Stimulated activated CD8-positive, alpha-beta memory T cell treated with anti-CD3 and anti-CD28 coated beads, Interleukin-7, amount 100 ng/mL, for 1 hour (primary cell): ENCODE measurements around the gene ZNF24.

Experiments
- DNase-seq, 2 donors: peaks; one replicate each; pipeline ENCODE4 v3.0.0-alpha.2; 2020; ENCODE audit warnings: low read depth in 2 of 2

Gene ZNF24

DNA sequence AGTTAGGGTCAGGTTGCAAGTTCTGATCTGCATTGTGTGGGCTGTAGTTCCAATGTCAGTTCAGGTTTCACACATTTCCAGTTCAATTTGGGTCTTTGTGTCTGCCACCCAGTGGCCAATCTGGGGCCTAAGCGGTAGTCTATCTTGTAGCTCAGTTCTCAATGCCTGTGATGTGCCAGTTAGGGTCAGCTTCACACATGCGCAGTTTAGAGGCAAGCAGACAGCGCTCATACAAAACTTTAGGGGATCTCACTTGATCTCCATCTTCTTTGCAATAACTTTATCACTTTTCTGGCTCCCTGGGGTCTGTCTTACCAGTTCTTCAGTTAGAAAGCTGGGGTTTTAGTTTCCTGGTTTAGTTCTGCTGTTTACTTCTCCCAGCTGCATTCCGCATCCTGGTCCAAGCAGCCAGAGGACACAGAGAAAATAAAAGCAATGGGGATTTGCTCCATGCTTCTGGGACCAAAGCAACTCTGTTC is 11.0 kb upstream of the ZNF24 start:
- peak; percentile 22 to 25 for DNase-seq

DNA sequence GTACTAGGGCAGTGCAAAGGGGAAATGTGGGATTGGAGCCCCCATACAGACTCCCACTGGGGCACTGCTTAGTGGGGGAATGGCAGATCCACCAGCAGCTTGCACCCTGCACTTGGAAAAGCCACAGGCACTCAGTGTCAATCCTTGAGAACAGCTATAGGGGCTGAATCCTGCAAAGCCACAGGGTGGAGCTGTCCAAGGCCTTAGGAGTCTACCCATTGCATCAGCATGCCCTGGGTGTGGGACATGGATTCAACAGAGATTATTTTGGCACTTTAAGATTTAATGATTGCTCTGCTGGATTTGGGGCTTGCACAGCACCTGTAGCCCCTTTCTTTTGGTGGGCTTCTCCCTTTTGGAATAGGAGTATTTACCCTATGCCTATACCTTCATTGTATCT is 8.6 kb upstream of the ZNF24 start:
- DNase-seq = no peak

DNA sequence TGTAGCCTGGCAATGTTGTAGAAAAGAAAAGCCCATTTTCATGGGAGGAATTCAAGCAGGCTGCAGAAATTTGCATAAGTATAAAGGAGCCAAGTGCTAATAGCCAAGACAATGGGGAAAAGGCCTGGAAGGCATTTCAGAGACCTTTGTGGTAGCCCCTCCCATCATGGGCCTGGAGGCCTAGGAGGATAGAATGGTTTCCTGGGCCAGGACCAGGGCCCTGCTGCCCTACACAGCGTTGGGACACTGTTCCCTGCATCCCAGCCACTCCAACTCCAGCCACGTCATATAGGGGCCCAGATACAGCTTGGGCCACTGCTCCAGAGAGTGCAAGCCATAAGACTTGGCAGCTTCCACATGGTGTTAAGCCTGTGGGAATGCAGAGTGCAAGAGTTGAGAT is 8.1 kb upstream of the ZNF24 start:
- DNase-seq = no peak

GRCh38 chr18:35348001-35348400 is 3.8 kb upstream of the ZNF24 start:
- DNase-seq = no peak

DNA sequence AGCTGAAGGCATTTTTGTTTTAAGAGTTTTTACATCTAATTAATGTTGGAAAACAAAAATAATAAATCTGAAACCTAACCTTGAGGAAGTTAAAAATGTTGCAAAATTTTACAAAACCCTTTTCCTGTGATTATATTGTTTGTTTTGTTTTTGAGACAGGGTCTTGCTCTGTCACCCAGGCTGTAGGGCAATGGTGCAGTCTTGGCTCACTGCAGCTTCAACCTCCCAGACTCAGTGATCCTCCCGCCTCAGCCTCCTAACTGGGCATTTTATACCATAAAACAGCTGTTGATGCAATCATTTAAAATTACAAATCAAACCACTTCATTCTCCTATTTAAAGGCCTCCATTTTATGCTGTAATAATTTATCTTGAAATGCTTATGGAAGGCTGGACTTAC is 1.7 kb upstream of the ZNF24 start:
- no peak for DNase-seq

- no peak for DNase-seq
Observed at GRCh38 chr18:35345460-35345921, 1.3 kb upstream of the ZNF24 start.

GRCh38 chr18:35344736-35345459 is 678 bp upstream of the ZNF24 start:
- no peak for DNase-seq

GRCh38 chr18:35343488-35343935 is 708 bp downstream of the ZNF24 start:
- DNase-seq = no peak

GRCh38 chr18:35337286-35337685 is 6.9 kb downstream of the ZNF24 start:
- DNase-seq = no peak

GRCh38 chr18:35335866-35336265 is 8.4 kb downstream of the ZNF24 start:
- no peak for DNase-seq

DNA sequence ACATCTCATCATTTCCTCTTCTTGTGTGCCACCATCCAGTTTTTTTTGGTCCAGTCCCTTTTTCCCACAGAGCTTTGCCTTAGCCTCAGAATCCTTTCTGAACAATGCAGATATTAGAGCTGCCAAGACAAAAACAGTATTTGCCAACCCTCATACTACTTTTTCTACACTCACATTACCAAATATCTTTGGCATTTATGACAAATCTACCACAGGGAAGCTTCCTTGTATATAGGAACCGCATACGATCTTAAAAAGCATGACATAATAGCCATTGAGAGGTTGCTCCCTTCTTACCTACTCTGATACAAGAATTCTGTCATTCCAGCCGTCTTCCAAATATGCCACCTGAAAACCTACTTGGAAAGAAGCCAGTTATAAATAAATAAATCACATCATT is 9.4 kb downstream of the ZNF24 start:
- no peak for DNase-seq

DNA sequence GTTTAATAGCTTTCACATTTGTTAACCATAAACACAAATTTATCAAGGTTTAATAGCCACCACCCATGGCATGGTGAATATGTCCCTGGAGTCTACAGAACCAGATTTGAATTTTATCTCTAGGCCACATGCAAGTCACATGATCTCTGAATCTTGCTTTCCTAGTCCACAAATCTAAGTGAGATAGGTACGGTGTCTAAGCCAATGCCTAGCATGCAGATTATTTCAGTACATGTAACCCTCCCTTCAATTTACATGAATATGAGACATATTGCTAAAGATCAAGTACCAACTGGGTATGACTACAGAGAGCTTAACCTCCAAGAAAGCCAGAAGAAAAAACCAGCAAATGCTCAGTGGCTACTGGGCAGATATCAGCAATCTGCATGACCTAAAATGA is 10.0 kb downstream of the ZNF24 start:
- DNase-seq = no peak

DNA sequence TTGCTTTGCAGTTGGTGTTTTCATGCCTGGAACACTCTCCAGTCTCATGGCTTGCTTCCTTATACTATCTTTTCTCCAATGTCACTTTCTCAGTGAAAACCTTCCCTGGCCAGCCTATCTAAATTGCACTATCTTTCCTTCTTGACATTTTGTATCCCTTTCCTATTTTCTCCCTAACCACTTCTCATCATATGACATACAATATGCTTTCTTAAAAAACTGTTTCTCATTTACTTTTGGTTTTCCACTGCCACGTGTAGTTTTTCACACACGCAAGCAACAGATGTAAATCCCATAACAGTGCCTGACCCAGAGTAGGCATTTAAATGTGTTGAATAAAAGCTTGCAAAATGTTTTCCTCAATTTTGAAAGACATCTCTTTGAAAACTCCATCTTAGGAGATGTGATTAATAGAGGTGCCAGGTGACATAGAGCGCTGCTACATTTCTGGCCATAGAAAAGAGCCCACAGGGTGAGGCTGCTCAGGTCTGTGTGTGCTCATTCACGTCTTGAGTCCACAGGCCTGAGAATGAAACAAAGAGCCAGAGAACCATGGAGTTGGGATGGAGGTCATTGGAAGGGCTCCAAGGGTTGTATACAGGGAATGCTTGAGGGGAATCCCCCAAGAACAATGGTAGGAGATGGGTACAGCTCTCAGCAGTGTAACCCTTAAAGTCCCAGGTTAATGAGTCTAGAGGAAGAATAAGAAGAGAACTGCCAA is 12.7 kb downstream of the ZNF24 start:
- no peak for DNase-seq

GRCh38 chr18:35328868-35329267 is 15.4 kb downstream of the ZNF24 start:
- no peak for DNase-seq

- DNase-seq = no peak
Observed at GRCh38 chr18:35326695-35327387, 17.4 kb downstream of the ZNF24 start.

DNA sequence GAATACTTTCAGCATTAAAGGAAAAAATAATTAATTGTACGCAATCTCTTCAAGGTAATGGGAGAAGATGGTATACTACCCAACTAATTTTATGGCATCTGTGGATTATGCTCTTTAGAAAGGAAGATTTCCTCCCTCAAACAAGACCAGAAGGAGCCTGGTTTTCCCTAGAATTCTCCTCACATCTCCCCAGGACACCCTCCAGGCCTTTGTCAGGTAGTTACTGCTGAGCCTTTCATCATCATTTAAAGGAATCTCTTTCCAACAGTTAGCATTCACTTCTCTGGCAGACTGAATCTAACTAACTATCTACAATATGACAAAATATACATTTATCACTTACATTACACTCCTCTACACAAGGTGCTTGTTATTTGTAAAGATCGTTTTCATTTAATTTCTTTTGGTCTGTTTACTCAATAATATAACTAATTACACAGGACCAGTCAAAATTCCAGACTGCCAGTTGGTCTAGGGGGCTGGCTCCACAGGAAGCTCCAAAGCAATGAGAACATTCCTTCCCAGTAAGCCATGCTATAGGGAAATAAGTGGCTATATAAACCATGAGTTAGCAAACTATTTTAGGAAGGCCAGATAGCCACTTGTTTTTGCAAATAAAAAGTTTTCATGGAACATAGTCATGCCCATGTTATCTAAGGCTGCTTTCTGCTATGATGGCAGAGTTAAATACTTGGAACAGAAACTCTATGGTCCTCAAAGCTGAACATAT is 19.1 kb downstream of the ZNF24 start:
- no peak for DNase-seq

DNA sequence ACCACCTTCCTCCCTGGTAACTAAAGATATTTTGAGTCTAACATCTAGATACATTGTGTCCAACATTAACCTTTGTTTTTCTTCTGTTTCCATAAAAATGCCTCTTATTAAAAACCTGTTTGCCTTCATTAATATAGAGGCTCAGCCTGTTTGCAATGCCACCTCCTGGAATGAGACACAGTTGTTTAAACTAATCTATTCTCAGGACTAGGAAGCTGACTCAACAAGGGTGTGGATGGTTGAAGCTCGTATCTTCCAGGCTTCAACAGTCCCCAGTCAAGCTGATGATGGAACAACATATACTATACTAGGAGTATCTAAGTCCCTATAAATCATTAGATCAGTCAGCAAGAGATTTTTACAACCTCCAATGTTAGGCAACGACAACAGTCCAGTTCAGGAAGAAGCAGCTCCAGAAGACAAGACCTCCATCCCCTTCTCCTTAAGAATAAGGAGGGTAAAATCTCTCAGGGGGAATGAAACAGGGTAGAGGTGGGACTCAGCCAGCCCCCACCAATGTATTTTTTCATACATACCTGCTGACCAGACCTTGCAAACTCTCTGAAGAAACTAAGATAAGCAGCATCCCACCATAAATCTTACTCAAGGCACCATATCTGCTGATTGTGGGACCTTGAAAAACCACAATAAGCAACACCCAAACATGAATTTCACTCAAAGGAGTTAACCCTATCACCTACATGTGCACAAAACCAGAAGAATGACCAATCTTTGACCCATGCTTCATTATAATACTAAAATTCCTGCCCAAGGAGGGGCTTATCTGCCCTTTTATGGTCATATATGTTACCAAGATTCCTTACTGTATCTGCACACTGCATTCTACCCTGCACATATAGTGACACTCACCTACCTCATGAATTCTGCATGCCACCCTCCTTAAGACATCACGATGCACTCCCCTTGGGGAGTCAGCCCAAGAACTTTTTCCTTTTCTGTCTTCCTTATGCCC is 21.4 kb downstream of the ZNF24 start:
- no peak for DNase-seq

GRCh38 chr18:35311496-35311895 is 32.7 kb downstream of the ZNF24 start:
- DNase-seq = no peak

DNA sequence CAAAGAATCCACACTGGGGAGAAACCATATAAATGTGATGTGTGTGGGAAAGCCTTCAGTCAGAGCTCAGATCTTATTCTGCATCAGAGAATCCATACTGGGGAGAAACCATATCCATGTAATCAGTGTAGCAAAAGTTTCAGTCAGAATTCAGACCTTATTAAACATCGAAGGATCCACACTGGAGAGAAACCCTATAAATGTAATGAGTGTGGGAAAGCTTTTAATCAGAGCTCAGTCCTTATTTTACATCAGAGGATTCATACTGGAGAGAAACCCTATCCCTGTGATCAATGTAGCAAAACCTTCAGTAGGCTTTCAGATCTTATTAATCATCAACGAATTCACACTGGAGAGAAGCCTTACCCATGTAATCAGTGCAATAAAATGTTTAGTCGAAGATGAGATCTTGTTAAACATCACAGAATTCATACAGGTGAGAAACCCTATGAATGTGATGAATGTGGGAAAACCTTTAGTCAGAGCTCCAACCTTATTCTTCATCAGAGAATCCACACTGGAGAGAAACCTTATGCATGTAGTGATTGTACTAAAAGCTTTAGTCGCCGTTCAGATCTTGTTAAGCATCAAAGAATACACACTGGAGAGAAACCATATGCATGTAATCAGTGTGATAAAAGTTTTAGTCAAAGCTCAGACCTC is 37.5 kb downstream of the ZNF24 start:
- no peak for DNase-seq

DNA sequence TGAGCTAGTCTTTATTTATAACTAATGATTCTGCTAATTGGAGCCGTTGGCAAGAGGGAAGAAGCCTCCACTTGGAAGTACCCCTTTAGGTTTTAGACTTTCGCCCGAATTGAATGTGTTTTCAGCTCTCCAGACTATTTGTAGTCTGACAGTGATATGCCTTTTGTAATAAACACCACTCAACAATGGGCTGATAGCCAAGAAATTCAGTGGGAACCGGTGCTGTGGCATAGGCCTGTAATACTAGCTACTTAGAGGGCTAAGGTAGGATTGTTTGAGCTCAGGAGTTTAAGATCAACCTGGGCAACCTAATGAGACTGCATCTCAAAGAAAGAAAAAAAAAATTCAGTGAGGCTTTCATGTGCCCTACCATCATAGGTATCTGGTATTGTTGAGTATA is 40.6 kb downstream of the ZNF24 start:
- DNase-seq = no peak
